MM.1S (cell line): ENCODE data around the gene ZFYVE26.
"Not testable (repeated sequence)": the region's sequence is repeated elsewhere in the genome, so short reads cannot be mapped to it uniquely, and the experiment has no call there.

Experiments
- CTCF ChIP-seq: fragments of 300-600 bp; sonication (generic); IDR thresholded peaks from 2 replicates; pipeline ENCODE4 v1.5.1; 2016; ENCODE audit warnings: antibody characterized with exemption, low read length, mixed read lengths
- EZH2 ChIP-seq: fragments of 300-600 bp; sonication (generic); optimal IDR thresholded peaks from 2 replicates; pipeline ENCODE3; 2017; ENCODE audit warnings: low read depth, mild to moderate bottlenecking, antibody characterized with exemption, low read length, mixed read lengths

GRCh38 chr14:67719385-67719784 lies 97.0 kb downstream of the ZFYVE26 start:
- not testable (repeated sequence) for TF ChIP-seq CTCF, EZH2
